GM23338 (cell line): ENCODE measurements around the gene CEP131. TPM values are rescaled to one million over a fixed set of nuclear protein-coding genes. Genes with fewer than 3 reads are reported as not detected.

Experiments
- ATAC-seq: fragments of 200-7000 bp; cut with Tn5 transposase; 3 replicates; pipeline ENCODE4 v1.9.1; 2020
- DNase-seq: peaks from one replicate; pipeline ENCODE4 v3.0.0-alpha.2; 2015; ENCODE audit warnings: low spot score
- H2AFZ ChIP-seq: fragments of 200-600 bp; sonication (generic); 2 replicates; pipeline ENCODE4 v1.8.0; 2016; ENCODE audit warnings: antibody characterized with exemption, mild to moderate bottlenecking, moderate library complexity
- H3F3A ChIP-seq: fragments of 200-600 bp; sonication (generic); replicated peaks from 2 replicates; pipeline ENCODE4 v1.8.0; 2017; ENCODE audit warnings: antibody characterized with exemption, mixed run types, low read depth
- H3K27ac ChIP-seq: fragments of 200-600 bp; sonication (generic); 2 replicates; pipeline ENCODE4 v1.6.1; 2016; ENCODE audit warnings: low read depth
- H3K27me3 ChIP-seq: fragments of 200-600 bp; sonication (generic); 2 replicates; pipeline ENCODE4 v1.8.0; 2016; ENCODE audit warnings: mild to moderate bottlenecking, mixed run types, moderate library complexity; ENCODE audit not compliant: insufficient read depth
- H3K36me3 ChIP-seq: fragments of 200-600 bp; sonication (generic); 2 replicates; pipeline ENCODE4 v1.8.0; 2016; ENCODE audit warnings: mild to moderate bottlenecking; ENCODE audit not compliant: insufficient read depth
- H3K4me1 ChIP-seq: fragments of 200-600 bp; sonication (generic); 2 replicates; pipeline ENCODE4 v1.8.0; 2016; ENCODE audit warnings: mild to moderate bottlenecking, moderate library complexity; ENCODE audit not compliant: insufficient read depth
- H3K4me2 ChIP-seq: fragments of 200-600 bp; sonication (generic); 2 replicates; pipeline ENCODE4 v1.7.1; 2017; ENCODE audit warnings: mixed run types
- H3K4me3 ChIP-seq: fragments of 200-600 bp; sonication (generic); 2 replicates; pipeline ENCODE4 v1.6.1; 2016; ENCODE audit warnings: mixed run types
- H3K79me2 ChIP-seq: fragments of 200-600 bp; sonication (generic); replicated peaks from 2 replicates; pipeline ENCODE4 v1.8.0; 2017; ENCODE audit warnings: mild to moderate bottlenecking; ENCODE audit not compliant: insufficient read depth
- H3K9me2 ChIP-seq: fragments of 200-600 bp; sonication (generic); 2 replicates; pipeline ENCODE4 v1.8.0; 2017; ENCODE audit not compliant: insufficient read depth
- H4K20me1 ChIP-seq: fragments of 200-600 bp; sonication (generic); replicated peaks from 2 replicates; pipeline ENCODE4 v1.8.0; 2017; ENCODE audit warnings: mild to moderate bottlenecking; ENCODE audit not compliant: insufficient read depth
- H3K27ac Mint-ChIP-seq: 2 replicates; pipeline ENCODE4 v1.8.0; 2020; ENCODE audit warnings: inconsistent platforms, mild to moderate bottlenecking, moderate library complexity, mixed read lengths
- H3K27me3 Mint-ChIP-seq: 3 replicates; pipeline ENCODE4 v1.8.0; 2022; ENCODE audit warnings: low read depth, mild to moderate bottlenecking, moderate library complexity, mixed read lengths, inconsistent platforms; ENCODE audit not compliant: insufficient read depth, poor library complexity
- H3K36me3 Mint-ChIP-seq: 3 replicates; pipeline ENCODE4 v1.8.0; 2021; ENCODE audit warnings: low read depth, mild to moderate bottlenecking, inconsistent platforms, moderate library complexity, mixed read lengths
- H3K4me1 Mint-ChIP-seq: 3 replicates; pipeline ENCODE4 v1.8.0; 2020; ENCODE audit warnings: mild to moderate bottlenecking, inconsistent platforms, mixed read lengths
- H3K4me3 Mint-ChIP-seq: 3 replicates; pipeline ENCODE4 v1.8.0; 2021; ENCODE audit warnings: moderate library complexity, mild to moderate bottlenecking, inconsistent platforms, mixed read lengths
- H3K9me3 Mint-ChIP-seq: 3 replicates; pipeline ENCODE4 v1.8.0; 2020; ENCODE audit warnings: moderate library complexity, mild to moderate bottlenecking, inconsistent platforms, mixed read lengths
- CREB1 ChIP-seq: fragments of 250-450 bp; sonication (Bioruptor Pico); IDR thresholded peaks from 2 replicates; pipeline ENCODE4 v1.5.0; 2020; ENCODE audit warnings: low read depth, mild to moderate bottlenecking, moderate library complexity
- CTCF ChIP-seq, 2 experiments: fragments of 200-600 bp in 1 of 2; sonication (generic) in 1 of 2; conservative IDR thresholded peaks; 2 replicates each; pipeline versions ENCODE4 v1.5.1 to v1.6.1; 2016 to 2017; ENCODE audit warnings: antibody characterized with exemption in 2 of 2, low read depth in 2 of 2, mild to moderate bottlenecking in 2 of 2, moderate library complexity in 1 of 2
- EZH2 ChIP-seq: fragments of 200-600 bp; sonication (generic); IDR thresholded peaks from one replicate; pipeline ENCODE4 v1.8.0; 2017; ENCODE audit warnings: antibody characterized with exemption, mild to moderate bottlenecking, low read depth; ENCODE audit not compliant: unreplicated experiment
- EZH2phosphoT487 ChIP-seq: fragments of 200-600 bp; sonication (generic); IDR thresholded peaks from one replicate; pipeline ENCODE4 v1.8.1; 2018; ENCODE audit warnings: antibody characterized with exemption; ENCODE audit not compliant: unreplicated experiment
- JUNB ChIP-seq: IDR thresholded peaks from one replicate; pipeline ENCODE4 v1.6.1; 2016; ENCODE audit warnings: antibody characterized with exemption; ENCODE audit not compliant: unreplicated experiment
- NANOG ChIP-seq: IDR thresholded peaks from 2 replicates; pipeline ENCODE4 v1.6.1; 2016; ENCODE audit warnings: antibody characterized with exemption, borderline replicate concordance
- POLR2AphosphoS5 ChIP-seq: IDR thresholded peaks from 2 replicates; pipeline ENCODE4 v1.6.1; 2016; ENCODE audit warnings: antibody characterized with exemption, low read depth
- REST ChIP-seq: IDR thresholded peaks from one replicate; pipeline ENCODE4 v1.6.1; 2018; ENCODE audit warnings: antibody characterized with exemption; ENCODE audit not compliant: unreplicated experiment
- STAT1 ChIP-seq: IDR thresholded peaks from one replicate; pipeline ENCODE4 v1.6.1; 2016; ENCODE audit warnings: antibody characterized with exemption; ENCODE audit not compliant: unreplicated experiment
- ZNF114 ChIP-seq: fragments of 250-450 bp; sonication (Bioruptor Pico); IDR thresholded peaks from 2 replicates; pipeline ENCODE4 v1.5.0; 2020; ENCODE audit warnings: mild to moderate bottlenecking, moderate library complexity
- ZNF331 ChIP-seq: fragments of 250-450 bp; sonication (Bioruptor Pico); IDR thresholded peaks from 2 replicates; pipeline ENCODE4 v1.5.0; 2020; ENCODE audit warnings: low read depth, mild to moderate bottlenecking, moderate library complexity
- ZNF462 ChIP-seq: fragments of 250-450 bp; sonication (Bioruptor Pico); IDR thresholded peaks from 2 replicates; pipeline ENCODE4 v1.5.0; 2020; ENCODE audit warnings: mild to moderate bottlenecking, moderate library complexity
- polyA plus RNA-seq: library from polyadenylated mRNA; unstranded; fragments of >200 nt; fragmentation: Nextera tagmentation; extraction: Ambion mirVana; gene quantifications from 2 replicates; pipeline ENCODE4 v1.2.1, GENCODE V29; 2016
- total RNA-seq: library from RNA; depleted of rRNA; stranded (reverse); fragments of >200 nt; shearing (Covaris generic); gene quantifications from 2 replicates; pipeline ENCODE4 v1.2.3, GENCODE V29; 2014

Gene CEP131
- total and polyA plus RNA-seq, 2 experiments from 2014 or later: 26.8 to 35.5 TPM

DNA sequence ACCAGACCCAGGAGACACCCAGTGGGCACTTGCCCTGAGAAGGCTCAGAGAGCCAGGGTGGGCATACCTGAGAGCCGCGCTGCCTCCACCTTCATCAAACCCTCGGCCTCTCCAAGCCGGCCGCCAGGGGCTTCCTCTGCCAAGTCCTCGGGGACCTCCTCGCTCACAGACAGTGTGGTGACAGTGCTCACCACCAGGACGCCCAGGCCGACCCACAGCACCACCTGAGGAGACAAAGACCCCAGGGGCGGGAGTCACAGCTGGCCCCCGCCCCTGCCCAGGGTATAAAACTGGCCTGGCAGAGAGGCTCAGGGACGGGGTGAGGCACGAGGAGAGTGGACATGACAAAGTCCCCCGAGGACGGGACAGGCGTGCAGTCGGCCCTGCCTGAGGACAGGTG is 37.4 kb upstream of the CEP131 start:
- Histone ChIP-seq H3K4me2 (no peak overlapping the region), H3K9me2 (no peaks in the 10 kb centered on the region), H3K4me1 (no peaks in the 10 kb centered on the region), H3F3A (no peaks in the 10 kb centered on the region; the same call in 1 of the 2 replicates), H3K27me3 (no peaks in the 10 kb centered on the region), H3K36me3 (no peaks in the 10 kb centered on the region), H2AFZ (no peak overlapping the region), H3K79me2 (no peaks in the 10 kb centered on the region), H4K20me1 (no peaks in the 10 kb centered on the region; the same call in 1 of the 2 replicates), H3K27ac (no peak overlapping the region), H3K4me3 (no peak overlapping the region)
- no peaks in the 10 kb centered on the region for H3K9me3 Mint-ChIP-seq
- H3K4me3 Mint-ChIP-seq: no peak overlapping the region
- H3K4me1 Mint-ChIP-seq: no peaks in the 10 kb centered on the region; the same call in 2 of the 3 replicates
- ATAC-seq: no peak
- H3K27ac Mint-ChIP-seq: no peak overlapping the region
- no peak for TF ChIP-seq ZNF462 (CRISPR knock-in tag)
- no peak for TF ChIP-seq POLR2AphosphoS5
- no peak for TF ChIP-seq CREB1
- no peak for TF ChIP-seq NANOG
- no peak for TF ChIP-seq EZH2phosphoT487
- TF ChIP-seq JUNB: no peak
- TF ChIP-seq ZNF331 (CRISPR knock-in tag): no peak
- TF ChIP-seq EZH2: no peak
- no peak for TF ChIP-seq REST
- no peak for TF ChIP-seq CTCF (conservative IDR thresholded peaks at IDR 0.05; ENCODE audit: low read depth in 2 of 2)
- TF ChIP-seq ZNF114: no peak
- no peak for TF ChIP-seq STAT1
- DNase-seq: no peak
- H3K27me3 Mint-ChIP-seq: peaks cover 6% of the 10 kb centered on the region
- H3K36me3 Mint-ChIP-seq: no peaks in the 10 kb centered on the region; the same call in 2 of the 3 replicates
